Measurements from ENCODE around the gene S100A10.

S100A10 gene

DNA sequence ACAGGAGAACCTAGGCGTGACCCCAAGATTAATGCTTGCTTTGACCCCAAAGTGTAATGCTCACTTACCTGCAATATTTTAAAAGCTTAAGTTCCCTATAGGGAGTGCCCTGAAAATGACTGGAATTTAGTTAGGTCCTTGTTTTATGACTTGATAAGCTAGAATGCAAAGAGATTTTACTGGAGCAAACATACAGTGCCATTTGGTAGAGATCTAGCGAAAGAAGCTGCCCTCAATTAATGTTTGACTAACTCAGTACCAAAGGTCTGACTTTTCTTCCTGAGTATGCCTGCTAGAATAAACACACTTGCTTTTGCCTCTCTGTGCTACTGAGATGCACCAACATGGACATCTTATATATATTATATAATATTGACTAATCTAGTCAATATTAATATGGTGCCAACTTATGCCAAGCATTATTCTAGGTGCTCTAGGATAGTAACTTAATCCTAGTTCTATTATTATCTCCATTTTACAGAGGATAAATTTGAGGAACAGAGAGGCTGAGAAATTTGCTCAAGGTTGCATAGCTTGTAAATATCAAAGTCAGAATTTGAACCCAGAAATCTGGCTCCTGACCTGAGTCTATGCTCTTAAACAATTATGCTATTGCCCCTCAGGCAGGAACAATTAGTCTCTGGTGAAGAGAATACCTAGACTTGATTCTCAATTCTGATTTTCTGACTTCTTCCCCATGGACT lies 18.2 kb downstream of the S100A10 start:
- Histone ChIP-seq H3K27me3 (ENCODE audit: control insufficient read depth, insufficient read depth, low read length) (no peaks in the 10 kb centered on the region), H3K36me3 (ENCODE audit: control insufficient read depth, insufficient read depth, low read length) (no peaks in the 10 kb centered on the region), H3K4me1 (ENCODE audit: control insufficient read depth, insufficient read depth, low read length) (peaks cover 38% of the 10 kb centered on the region), H3K27ac (ENCODE audit: low read depth, low read length) (no peak overlapping the region), H3K4me3 (ENCODE audit: low read depth, low read length) (no peak overlapping the region), H3K9me3 (ENCODE audit: control insufficient read depth, insufficient read depth, low read depth, low read length) (no peaks in the 10 kb centered on the region), H3K9ac (ENCODE audit: low read length) (no peak overlapping the region)

DNA sequence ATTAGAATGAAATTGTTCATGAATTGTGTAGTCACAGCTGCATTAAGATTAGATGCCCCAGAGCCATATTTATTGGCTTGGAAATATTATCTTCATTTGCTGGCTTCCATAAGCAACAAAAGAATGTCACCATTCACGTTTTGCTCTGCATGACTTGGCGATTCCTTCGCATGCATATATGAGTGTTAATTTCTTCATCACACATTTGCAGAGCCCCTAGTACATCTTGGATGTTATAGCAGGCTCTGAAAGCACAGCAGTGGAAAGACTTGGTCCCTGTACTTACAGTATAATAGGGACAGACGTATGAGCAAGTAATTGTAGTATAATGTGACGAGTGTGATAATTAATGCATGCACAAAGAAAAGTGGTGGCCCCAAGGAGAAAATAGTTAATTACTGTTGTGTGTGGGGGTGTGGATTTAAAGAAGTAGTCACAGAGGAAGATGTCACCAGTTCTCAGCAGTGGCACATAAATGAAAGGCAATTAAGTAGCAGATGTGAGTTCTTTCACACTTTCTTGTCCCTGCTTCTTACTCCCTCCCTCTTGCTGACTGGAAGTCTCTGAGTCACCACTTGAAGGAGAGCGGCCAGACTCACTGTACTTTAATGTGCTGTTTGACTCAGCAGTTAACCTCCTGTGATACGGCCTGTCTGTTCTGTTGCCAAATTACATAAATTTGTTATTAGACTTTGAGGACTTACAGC lies 21.0 kb downstream of the S100A10 start:
- Histone ChIP-seq H3K4me1 (ENCODE audit: control insufficient read depth, insufficient read depth, low read length) (peaks cover 42% of the 10 kb centered on the region), H3K9ac (ENCODE audit: low read length) (peak overlapping the region; percentile 36), H3K36me3 (ENCODE audit: control insufficient read depth, insufficient read depth, low read length) (no peaks in the 10 kb centered on the region), H3K9me3 (ENCODE audit: control insufficient read depth, insufficient read depth, low read depth, low read length) (no peaks in the 10 kb centered on the region), H3K27ac (ENCODE audit: low read depth, low read length) (peak overlapping the region; percentile 62; the same call in 1 of the 2 replicates), H3K4me3 (ENCODE audit: low read depth, low read length) (peak overlapping the region; percentile 12; the same call in 1 of the 2 replicates), H3K27me3 (ENCODE audit: control insufficient read depth, insufficient read depth, low read length) (no peaks in the 10 kb centered on the region)

DNA sequence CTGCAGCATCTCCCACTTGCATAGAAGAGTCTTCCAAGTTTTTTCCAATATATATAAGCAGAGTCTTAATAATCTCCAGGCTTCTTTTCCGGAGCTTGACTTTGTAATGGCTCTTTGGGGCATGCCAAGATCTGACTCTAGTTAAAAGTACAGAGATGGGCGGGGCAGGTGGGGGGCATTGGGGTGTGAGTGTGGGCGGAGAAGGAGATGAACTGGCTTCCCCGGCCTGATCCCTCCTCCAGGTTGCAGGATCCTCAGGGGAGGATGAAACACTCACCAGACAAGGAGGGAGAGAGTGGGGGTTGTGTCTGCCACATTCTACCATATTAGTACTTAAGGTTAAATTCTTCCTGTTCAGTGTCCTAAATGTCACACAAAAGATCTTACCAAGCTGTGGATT lies 23.0 kb downstream of the S100A10 start:
- no peak overlapping the region for H3K4me3 ChIP-seq (ENCODE audit: low read depth, low read length)
- H3K9ac ChIP-seq (ENCODE audit: low read length) = no peak overlapping the region
- no peaks in the 10 kb centered on the region for H3K27me3 ChIP-seq (ENCODE audit: control insufficient read depth, insufficient read depth, low read length)
- H3K36me3 ChIP-seq (ENCODE audit: control insufficient read depth, insufficient read depth, low read length) = no peaks in the 10 kb centered on the region
- no peaks in the 10 kb centered on the region for H3K9me3 ChIP-seq (ENCODE audit: control insufficient read depth, insufficient read depth, low read depth, low read length)
- H3K4me1 ChIP-seq (ENCODE audit: control insufficient read depth, insufficient read depth, low read length) = peaks cover 36% of the 10 kb centered on the region
- no peak overlapping the region for H3K27ac ChIP-seq (ENCODE audit: low read depth, low read length)

DNA sequence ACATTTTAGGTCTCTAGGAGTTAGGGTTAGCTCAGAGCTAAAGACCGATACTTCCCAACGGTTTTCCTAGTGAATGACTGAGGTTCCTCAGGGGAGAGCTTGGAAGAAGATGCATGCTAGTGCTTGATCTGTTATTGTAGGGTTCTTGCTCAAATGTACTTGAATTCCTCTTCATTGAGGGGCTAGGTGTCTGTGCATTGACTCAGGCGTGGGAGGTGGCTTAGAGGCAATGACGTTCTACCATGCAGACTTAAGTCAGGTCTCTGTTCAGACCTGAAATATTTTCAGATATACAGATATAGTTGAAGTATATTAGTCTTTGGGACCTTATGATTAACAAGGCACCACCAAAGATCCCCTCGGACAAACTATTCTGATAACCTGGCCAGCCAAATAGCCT lies 23.5 kb downstream of the S100A10 start:
- Histone ChIP-seq H3K27me3 (ENCODE audit: control insufficient read depth, insufficient read depth, low read length) (no peaks in the 10 kb centered on the region), H3K9me3 (ENCODE audit: control insufficient read depth, insufficient read depth, low read depth, low read length) (no peaks in the 10 kb centered on the region), H3K4me3 (ENCODE audit: low read depth, low read length) (no peak overlapping the region), H3K27ac (ENCODE audit: low read depth, low read length) (no peak overlapping the region), H3K4me1 (ENCODE audit: control insufficient read depth, insufficient read depth, low read length) (peaks cover 36% of the 10 kb centered on the region), H3K36me3 (ENCODE audit: control insufficient read depth, insufficient read depth, low read length) (no peaks in the 10 kb centered on the region), H3K9ac (ENCODE audit: low read length) (no peak overlapping the region)

DNA sequence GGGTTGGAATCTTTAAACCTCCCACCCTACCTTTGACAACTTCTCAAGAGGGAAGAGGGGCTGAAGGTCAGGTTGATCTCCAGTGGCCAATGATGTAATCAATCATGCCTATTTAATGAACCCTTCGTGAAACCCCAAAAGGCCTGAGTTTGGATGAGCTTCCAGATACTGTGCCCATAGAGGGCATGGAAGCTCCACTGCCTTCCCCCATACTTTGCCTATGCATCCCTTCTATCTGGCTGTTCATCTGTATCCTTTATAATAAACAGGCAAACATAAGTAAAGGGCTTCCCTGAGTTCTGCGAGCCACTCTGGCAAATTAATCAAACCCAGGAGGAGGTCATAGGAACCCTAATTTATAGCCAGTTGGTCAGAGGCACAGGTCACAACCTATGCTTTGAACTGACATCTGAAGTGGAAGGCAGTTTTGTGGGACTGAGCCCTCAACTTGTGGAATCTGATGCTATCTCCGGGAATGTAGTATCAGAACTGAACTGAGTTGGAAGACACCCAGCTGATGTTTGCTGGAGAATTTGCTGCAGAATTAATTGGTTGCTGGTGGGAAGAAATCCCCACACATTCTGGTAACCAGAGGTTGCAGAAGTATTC lies 24.8 kb downstream of the S100A10 start:
- Histone ChIP-seq H3K36me3 (ENCODE audit: control insufficient read depth, insufficient read depth, low read length) (no peaks in the 10 kb centered on the region), H3K4me3 (ENCODE audit: low read depth, low read length) (no peak overlapping the region), H3K27ac (ENCODE audit: low read depth, low read length) (no peak overlapping the region), H3K9me3 (ENCODE audit: control insufficient read depth, insufficient read depth, low read depth, low read length) (no peaks in the 10 kb centered on the region), H3K4me1 (ENCODE audit: control insufficient read depth, insufficient read depth, low read length) (peaks cover 35% of the 10 kb centered on the region), H3K9ac (ENCODE audit: low read length) (no peak overlapping the region), H3K27me3 (ENCODE audit: control insufficient read depth, insufficient read depth, low read length) (no peaks in the 10 kb centered on the region)

DNA sequence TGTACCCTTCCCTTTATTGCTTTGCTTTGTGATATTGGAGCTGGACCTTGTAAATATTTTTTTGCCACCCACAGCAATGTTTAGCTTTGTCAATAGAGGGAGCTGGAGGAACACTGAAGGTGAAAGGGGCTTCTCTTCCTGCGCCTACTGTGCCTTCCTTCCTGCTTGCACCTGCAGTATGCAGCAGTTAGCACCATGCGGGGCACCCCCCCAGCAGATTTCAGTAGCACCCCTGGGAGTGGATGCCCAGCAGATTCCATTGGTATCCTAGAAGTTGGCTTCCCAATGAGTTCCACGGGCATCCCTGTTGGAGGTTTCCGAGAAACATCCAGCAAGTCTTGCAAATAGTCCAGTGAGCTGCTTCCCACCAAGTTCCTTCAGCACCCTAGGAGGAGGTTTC lies 25.6 kb downstream of the S100A10 start:
- Histone ChIP-seq H3K27ac (ENCODE audit: low read depth, low read length) (no peak overlapping the region), H3K36me3 (ENCODE audit: control insufficient read depth, insufficient read depth, low read length) (no peaks in the 10 kb centered on the region), H3K4me1 (ENCODE audit: control insufficient read depth, insufficient read depth, low read length) (peaks cover 27% of the 10 kb centered on the region), H3K9me3 (ENCODE audit: control insufficient read depth, insufficient read depth, low read depth, low read length) (no peaks in the 10 kb centered on the region), H3K9ac (ENCODE audit: low read length) (no peak overlapping the region), H3K4me3 (ENCODE audit: low read depth, low read length) (no peak overlapping the region), H3K27me3 (ENCODE audit: control insufficient read depth, insufficient read depth, low read length) (no peaks in the 10 kb centered on the region)

DNA sequence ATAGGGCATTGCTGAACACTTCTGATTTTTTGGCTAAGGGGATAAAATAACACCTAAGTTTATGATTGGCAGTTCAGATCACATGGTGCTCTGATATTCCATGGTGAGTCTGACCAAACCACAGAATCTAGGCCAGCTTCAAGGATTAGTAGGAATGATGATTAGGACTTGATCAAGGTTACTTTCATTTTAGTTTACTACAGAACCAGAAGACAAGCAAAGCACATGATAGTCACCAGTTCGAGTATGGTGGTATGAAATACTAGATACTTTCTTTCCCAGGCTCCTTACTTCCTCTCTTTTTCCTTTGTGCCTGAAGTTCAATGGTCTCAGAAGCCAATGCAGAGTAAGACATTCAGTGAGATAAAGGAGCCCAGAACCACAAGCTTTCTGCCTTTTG lies 26.6 kb downstream of the S100A10 start:
- H3K4me1 ChIP-seq (ENCODE audit: control insufficient read depth, insufficient read depth, low read length) = peaks cover 18% of the 10 kb centered on the region
- no peaks in the 10 kb centered on the region for H3K9me3 ChIP-seq (ENCODE audit: control insufficient read depth, insufficient read depth, low read depth, low read length)

DNA sequence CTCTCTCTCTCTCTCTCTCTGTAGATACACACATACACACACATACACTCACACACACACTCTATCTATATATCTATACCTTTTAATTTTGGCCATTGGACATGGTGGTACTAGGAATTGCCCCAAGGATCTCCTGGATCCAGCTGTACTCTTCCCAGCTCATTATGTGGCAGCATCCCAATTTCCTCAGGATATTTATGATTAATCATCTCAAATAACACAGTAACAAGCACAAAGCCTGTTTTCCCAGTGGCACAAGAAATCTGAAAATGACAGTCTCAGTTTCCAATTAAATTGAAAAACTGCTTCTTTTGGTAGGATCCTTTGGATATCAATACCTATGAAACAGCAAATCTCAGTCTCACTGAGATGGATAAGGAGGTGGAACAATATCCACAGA lies 27.6 kb downstream of the S100A10 start:
- Histone ChIP-seq H3K27ac (ENCODE audit: low read depth, low read length) (no peak overlapping the region), H3K9me3 (ENCODE audit: control insufficient read depth, insufficient read depth, low read depth, low read length) (no peaks in the 10 kb centered on the region), H3K27me3 (ENCODE audit: control insufficient read depth, insufficient read depth, low read length) (no peaks in the 10 kb centered on the region), H3K9ac (ENCODE audit: low read length) (no peak overlapping the region), H3K4me3 (ENCODE audit: low read depth, low read length) (no peak overlapping the region), H3K4me1 (ENCODE audit: control insufficient read depth, insufficient read depth, low read length) (peaks cover 11% of the 10 kb centered on the region), H3K36me3 (ENCODE audit: control insufficient read depth, insufficient read depth, low read length) (no peaks in the 10 kb centered on the region)

More for the DNA sequence above, 26.6 kb downstream of the S100A10 start:
- Histone ChIP-seq H3K27me3 (ENCODE audit: control insufficient read depth, insufficient read depth, low read length) (no peaks in the 10 kb centered on the region), H3K9ac (ENCODE audit: low read length) (no peak overlapping the region), H3K36me3 (ENCODE audit: control insufficient read depth, insufficient read depth, low read length) (no peaks in the 10 kb centered on the region), H3K27ac (ENCODE audit: low read depth, low read length) (no peak overlapping the region), H3K4me3 (ENCODE audit: low read depth, low read length) (no peak overlapping the region)

DNA sequence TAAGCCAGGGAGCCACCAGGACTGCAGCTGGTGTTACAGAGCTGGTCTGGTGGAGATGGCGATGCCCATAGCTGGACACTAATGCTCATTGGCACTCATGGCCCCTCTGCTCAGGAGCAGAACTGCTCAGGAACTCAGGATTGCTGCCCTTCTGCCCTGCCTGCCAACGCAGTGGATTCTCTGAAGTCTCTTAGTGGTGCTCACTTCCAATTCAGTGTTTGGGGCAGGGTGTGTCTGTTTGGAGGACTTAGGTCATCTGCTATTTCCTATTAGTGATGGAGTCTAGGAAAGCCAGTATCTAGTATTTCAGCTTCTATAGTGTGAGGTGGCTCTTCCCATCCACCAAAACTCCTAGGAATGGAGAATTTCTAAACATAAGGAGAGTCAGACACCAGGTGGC lies 29.1 kb downstream of the S100A10 start:
- Histone ChIP-seq H3K9me3 (ENCODE audit: control insufficient read depth, insufficient read depth, low read depth, low read length) (no peaks in the 10 kb centered on the region), H3K9ac (ENCODE audit: low read length) (no peak overlapping the region), H3K4me1 (ENCODE audit: control insufficient read depth, insufficient read depth, low read length) (peaks cover 11% of the 10 kb centered on the region), H3K36me3 (ENCODE audit: control insufficient read depth, insufficient read depth, low read length) (no peaks in the 10 kb centered on the region), H3K27me3 (ENCODE audit: control insufficient read depth, insufficient read depth, low read length) (no peaks in the 10 kb centered on the region), H3K27ac (ENCODE audit: low read depth, low read length) (no peak overlapping the region), H3K4me3 (ENCODE audit: low read depth, low read length) (no peak overlapping the region)

DNA sequence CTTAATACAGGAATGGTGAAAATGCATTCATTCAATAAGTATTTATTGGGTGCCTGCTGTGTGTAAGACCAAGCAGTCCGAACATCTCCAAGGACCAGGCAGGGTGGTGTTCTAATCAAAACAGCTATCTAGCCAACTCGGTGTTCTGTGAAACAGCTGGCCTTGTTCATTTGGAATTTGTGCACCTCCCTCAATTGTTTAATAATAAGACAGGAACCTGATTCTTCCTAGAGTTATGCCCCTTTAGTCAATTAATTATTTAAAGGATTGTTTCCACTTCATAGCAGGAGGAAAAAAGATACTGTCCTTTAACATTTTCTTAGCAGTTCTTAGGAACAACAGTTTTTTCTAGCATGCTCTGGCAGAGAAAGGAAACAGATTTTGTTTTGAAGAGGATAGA lies 30.4 kb downstream of the S100A10 start:
- H3K36me3 ChIP-seq (ENCODE audit: control insufficient read depth, insufficient read depth, low read length) = no peaks in the 10 kb centered on the region
- no peak overlapping the region for H3K4me3 ChIP-seq (ENCODE audit: low read depth, low read length)
- H3K9me3 ChIP-seq (ENCODE audit: control insufficient read depth, insufficient read depth, low read depth, low read length) = no peaks in the 10 kb centered on the region
- peaks cover 3% of the 10 kb centered on the region for H3K4me1 ChIP-seq (ENCODE audit: control insufficient read depth, insufficient read depth, low read length)
- H3K27ac ChIP-seq (ENCODE audit: low read depth, low read length) = no peak overlapping the region
- no peak overlapping the region for H3K9ac ChIP-seq (ENCODE audit: low read length)
- no peaks in the 10 kb centered on the region for H3K27me3 ChIP-seq (ENCODE audit: control insufficient read depth, insufficient read depth, low read length)

DNA sequence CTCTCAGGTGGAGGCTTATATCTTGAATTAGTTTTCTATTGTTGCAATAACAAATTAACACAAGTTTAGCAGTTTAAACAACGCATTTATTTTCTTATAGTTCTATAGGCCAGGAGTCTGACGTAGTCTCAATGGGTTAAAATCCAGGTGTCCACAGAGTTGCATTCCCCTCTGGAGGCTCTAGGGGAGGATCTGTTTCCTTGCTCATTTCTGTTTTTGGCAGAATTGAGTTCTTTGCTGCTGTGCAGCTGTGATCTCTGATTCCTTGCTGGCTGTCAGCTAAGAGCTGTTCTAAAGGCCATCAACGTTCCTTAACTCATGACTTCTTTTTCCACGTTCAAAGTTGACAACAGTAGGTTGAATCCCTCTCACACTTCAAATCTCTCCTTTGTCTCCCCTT lies 31.8 kb downstream of the S100A10 start:
- Histone ChIP-seq H3K9ac (ENCODE audit: low read length) (no peak overlapping the region), H3K4me3 (ENCODE audit: low read depth, low read length) (no peak overlapping the region), H3K27ac (ENCODE audit: low read depth, low read length) (no peak overlapping the region), H3K36me3 (ENCODE audit: control insufficient read depth, insufficient read depth, low read length) (no peaks in the 10 kb centered on the region), H3K4me1 (ENCODE audit: control insufficient read depth, insufficient read depth, low read length) (no peaks in the 10 kb centered on the region), H3K27me3 (ENCODE audit: control insufficient read depth, insufficient read depth, low read length) (no peaks in the 10 kb centered on the region), H3K9me3 (ENCODE audit: control insufficient read depth, insufficient read depth, low read depth, low read length) (no peaks in the 10 kb centered on the region)

Data from HUES6 (cell line).